ENCODE results near the gene UGT2B10.

The UGT2B10 gene

GRCh38 chr4:68831642-68832041 lies 15.8 kb downstream of the UGT2B10 start:
- Histone ChIP-seq H3K4me2 (ENCODE audit: low read length) (no peak overlapping the region), H3K79me2 (ENCODE audit: insufficient read depth, low read length) (no peaks in the 10 kb centered on the region), H3K36me3 (ENCODE audit: insufficient read depth, low read length) (no peaks in the 10 kb centered on the region), H3K9ac (ENCODE audit: low read length) (no peak overlapping the region), H2AFZ (ENCODE audit: low read length) (no peak overlapping the region), H3K27ac (ENCODE audit: low read depth, low read length, poor library complexity, severe bottlenecking) (no peak overlapping the region), H3F3A (ENCODE audit: insufficient read depth, low read length) (no peaks in the 10 kb centered on the region), H3K9me2 (ENCODE audit: low read depth, low read length) (no peaks in the 10 kb centered on the region), H3K27me3 (ENCODE audit: insufficient read depth, low read length) (no peaks in the 10 kb centered on the region), H3K4me1 (ENCODE audit: insufficient read depth, low read length, severe bottlenecking) (no peaks in the 10 kb centered on the region), H4K20me1 (ENCODE audit: insufficient read depth, low read length) (no peaks in the 10 kb centered on the region), H3K9me3 (ENCODE audit: low read length) (no peaks in the 10 kb centered on the region), H3K4me3 (ENCODE audit: low read depth, low read length, poor library complexity, severe bottlenecking) (no peak overlapping the region)
- no peak for TF ChIP-seq EZH2 (IDR thresholded peaks at IDR 0.05; ENCODE audit: borderline replicate concordance, low read length)
- TF ChIP-seq CTCF (IDR thresholded peaks at IDR 0.05; ENCODE audit: low read length), result no peak

- Histone ChIP-seq H3K4me3 (ENCODE audit: low read depth, low read length, poor library complexity, severe bottlenecking) (no peak overlapping the region), H3K79me2 (ENCODE audit: insufficient read depth, low read length) (no peaks in the 10 kb centered on the region), H3K9me3 (ENCODE audit: low read length) (no peaks in the 10 kb centered on the region), H3K4me2 (ENCODE audit: low read length) (no peak overlapping the region), H3F3A (ENCODE audit: insufficient read depth, low read length) (no peaks in the 10 kb centered on the region), H2AFZ (ENCODE audit: low read length) (no peak overlapping the region), H3K9me2 (ENCODE audit: low read depth, low read length) (no peaks in the 10 kb centered on the region), H4K20me1 (ENCODE audit: insufficient read depth, low read length) (no peaks in the 10 kb centered on the region), H3K9ac (ENCODE audit: low read length) (no peak overlapping the region), H3K36me3 (ENCODE audit: insufficient read depth, low read length) (no peaks in the 10 kb centered on the region), H3K4me1 (ENCODE audit: insufficient read depth, low read length, severe bottlenecking) (no peaks in the 10 kb centered on the region), H3K27me3 (ENCODE audit: insufficient read depth, low read length) (no peaks in the 10 kb centered on the region), H3K27ac (ENCODE audit: low read depth, low read length, poor library complexity, severe bottlenecking) (no peak overlapping the region)
- TF ChIP-seq EZH2 (IDR thresholded peaks at IDR 0.05; ENCODE audit: borderline replicate concordance, low read length) (no peak), CTCF (IDR thresholded peaks at IDR 0.05; ENCODE audit: low read length) (no peak)
Observed at GRCh38 chr4:68850293-68850692, 34.5 kb downstream of the UGT2B10 start.

GRCh38 chr4:68855771-68856170 lies 40.0 kb downstream of the UGT2B10 start:
- Histone ChIP-seq H4K20me1 (ENCODE audit: insufficient read depth, low read length) (no peaks in the 10 kb centered on the region), H3K4me3 (ENCODE audit: low read depth, low read length, poor library complexity, severe bottlenecking) (no peak overlapping the region)

More at GRCh38 chr4:68855771-68856170, 40.0 kb downstream of the UGT2B10 start:
- Histone ChIP-seq H3K36me3 (ENCODE audit: insufficient read depth, low read length) (no peaks in the 10 kb centered on the region), H3K9me3 (ENCODE audit: low read length) (no peaks in the 10 kb centered on the region), H3K4me1 (ENCODE audit: insufficient read depth, low read length, severe bottlenecking) (no peaks in the 10 kb centered on the region), H3K27me3 (ENCODE audit: insufficient read depth, low read length) (no peaks in the 10 kb centered on the region), H3K9me2 (ENCODE audit: low read depth, low read length) (no peaks in the 10 kb centered on the region), H3K4me2 (ENCODE audit: low read length) (no peak overlapping the region), H3F3A (ENCODE audit: insufficient read depth, low read length) (no peaks in the 10 kb centered on the region), H3K27ac (ENCODE audit: low read depth, low read length, poor library complexity, severe bottlenecking) (no peak overlapping the region), H3K79me2 (ENCODE audit: insufficient read depth, low read length) (no peaks in the 10 kb centered on the region), H2AFZ (ENCODE audit: low read length) (no peak overlapping the region), H3K9ac (ENCODE audit: low read length) (no peak overlapping the region)
- no peak for TF ChIP-seq EZH2 (IDR thresholded peaks at IDR 0.05; ENCODE audit: borderline replicate concordance, low read length)
- TF ChIP-seq CTCF (IDR thresholded peaks at IDR 0.05; ENCODE audit: low read length), result no peak

Data from OCI-LY1 (cell line).